HL-60 (cell line): ENCODE results near the gene TRMT112.

Source experiments
- GABPA ChIP-seq: IDR thresholded peaks from 2 replicates; pipeline ENCODE4 v1.6.1; 2012; ENCODE audit warnings: low read depth
- POLR2AphosphoS5 ChIP-seq: IDR thresholded peaks from 2 replicates; pipeline ENCODE4 v1.6.1; 2012; ENCODE audit warnings: low read depth
- SPI1 ChIP-seq: IDR thresholded peaks from 2 replicates; pipeline ENCODE4 v1.6.1; 2012; ENCODE audit warnings: low read depth, mild to moderate bottlenecking, borderline replicate concordance
- TF ChIP-seq, protein P1 (sequence below): IDR thresholded peaks from one replicate; pipeline ENCODE4 v1.5.1; 2011; ENCODE audit warnings: low read length, control low read depth, inconsistent platforms; ENCODE audit not compliant: insufficient read depth
- TF ChIP-seq, protein P2 (sequence below): IDR thresholded peaks from 2 replicates; pipeline ENCODE4 v1.6.1; 2012; ENCODE audit warnings: low read depth; ENCODE audit not compliant: insufficient replicate concordance

DNA sequence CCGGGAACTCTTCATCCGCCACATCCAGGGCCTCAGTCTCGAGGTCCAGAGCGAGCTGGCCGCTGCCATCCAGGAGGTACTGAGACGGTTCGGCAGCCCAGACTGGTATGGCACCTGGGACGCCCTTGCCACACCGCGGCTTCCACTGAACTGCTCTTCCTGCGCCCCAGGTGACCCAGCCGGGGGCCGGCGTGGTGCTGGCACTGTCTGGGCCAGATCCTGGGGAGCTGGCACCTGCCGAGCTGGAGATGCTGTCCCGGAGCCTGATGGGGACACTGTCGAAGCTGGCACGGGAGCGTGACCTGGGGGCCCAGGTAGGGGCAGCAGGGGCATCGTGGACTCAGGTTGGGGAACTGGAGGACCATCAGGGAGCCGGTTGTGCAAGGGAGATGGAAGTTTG lies 24.1 kb upstream of the TRMT112 start:
- TF ChIP-seq POLR2AphosphoS5 (no peak), SPI1 (no peak), GABPA (no peak)
- TF ChIP-seq, protein P1, sequence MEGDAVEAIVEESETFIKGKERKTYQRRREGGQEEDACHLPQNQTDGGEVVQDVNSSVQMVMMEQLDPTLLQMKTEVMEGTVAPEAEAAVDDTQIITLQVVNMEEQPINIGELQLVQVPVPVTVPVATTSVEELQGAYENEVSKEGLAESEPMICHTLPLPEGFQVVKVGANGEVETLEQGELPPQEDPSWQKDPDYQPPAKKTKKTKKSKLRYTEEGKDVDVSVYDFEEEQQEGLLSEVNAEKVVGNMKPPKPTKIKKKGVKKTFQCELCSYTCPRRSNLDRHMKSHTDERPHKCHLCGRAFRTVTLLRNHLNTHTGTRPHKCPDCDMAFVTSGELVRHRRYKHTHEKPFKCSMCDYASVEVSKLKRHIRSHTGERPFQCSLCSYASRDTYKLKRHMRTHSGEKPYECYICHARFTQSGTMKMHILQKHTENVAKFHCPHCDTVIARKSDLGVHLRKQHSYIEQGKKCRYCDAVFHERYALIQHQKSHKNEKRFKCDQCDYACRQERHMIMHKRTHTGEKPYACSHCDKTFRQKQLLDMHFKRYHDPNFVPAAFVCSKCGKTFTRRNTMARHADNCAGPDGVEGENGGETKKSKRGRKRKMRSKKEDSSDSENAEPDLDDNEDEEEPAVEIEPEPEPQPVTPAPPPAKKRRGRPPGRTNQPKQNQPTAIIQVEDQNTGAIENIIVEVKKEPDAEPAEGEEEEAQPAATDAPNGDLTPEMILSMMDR, result no peak
- TF ChIP-seq, protein P2, sequence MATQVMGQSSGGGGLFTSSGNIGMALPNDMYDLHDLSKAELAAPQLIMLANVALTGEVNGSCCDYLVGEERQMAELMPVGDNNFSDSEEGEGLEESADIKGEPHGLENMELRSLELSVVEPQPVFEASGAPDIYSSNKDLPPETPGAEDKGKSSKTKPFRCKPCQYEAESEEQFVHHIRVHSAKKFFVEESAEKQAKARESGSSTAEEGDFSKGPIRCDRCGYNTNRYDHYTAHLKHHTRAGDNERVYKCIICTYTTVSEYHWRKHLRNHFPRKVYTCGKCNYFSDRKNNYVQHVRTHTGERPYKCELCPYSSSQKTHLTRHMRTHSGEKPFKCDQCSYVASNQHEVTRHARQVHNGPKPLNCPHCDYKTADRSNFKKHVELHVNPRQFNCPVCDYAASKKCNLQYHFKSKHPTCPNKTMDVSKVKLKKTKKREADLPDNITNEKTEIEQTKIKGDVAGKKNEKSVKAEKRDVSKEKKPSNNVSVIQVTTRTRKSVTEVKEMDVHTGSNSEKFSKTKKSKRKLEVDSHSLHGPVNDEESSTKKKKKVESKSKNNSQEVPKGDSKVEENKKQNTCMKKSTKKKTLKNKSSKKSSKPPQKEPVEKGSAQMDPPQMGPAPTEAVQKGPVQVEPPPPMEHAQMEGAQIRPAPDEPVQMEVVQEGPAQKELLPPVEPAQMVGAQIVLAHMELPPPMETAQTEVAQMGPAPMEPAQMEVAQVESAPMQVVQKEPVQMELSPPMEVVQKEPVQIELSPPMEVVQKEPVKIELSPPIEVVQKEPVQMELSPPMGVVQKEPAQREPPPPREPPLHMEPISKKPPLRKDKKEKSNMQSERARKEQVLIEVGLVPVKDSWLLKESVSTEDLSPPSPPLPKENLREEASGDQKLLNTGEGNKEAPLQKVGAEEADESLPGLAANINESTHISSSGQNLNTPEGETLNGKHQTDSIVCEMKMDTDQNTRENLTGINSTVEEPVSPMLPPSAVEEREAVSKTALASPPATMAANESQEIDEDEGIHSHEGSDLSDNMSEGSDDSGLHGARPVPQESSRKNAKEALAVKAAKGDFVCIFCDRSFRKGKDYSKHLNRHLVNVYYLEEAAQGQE, result no peak
